Ascending aorta (tissue), 2 donors: ENCODE data around the gene SYNC. TPM values are rescaled to one million over a fixed set of nuclear protein-coding genes. Genes with fewer than 3 reads are reported as not detected.

ENCODE experiments used
- DNase-seq, 2 donors: peaks; one replicate each; pipeline ENCODE4 v3.0.0-alpha.2; 2019; ENCODE audit warnings: low spot score in 2 of 2
- H3K27ac ChIP-seq, 2 donors: fragments of 200-600 bp; sonication (generic); one replicate each; pipeline ENCODE4 v1.5.1; 2016 to 2017; ENCODE audit warnings: mild to moderate bottlenecking in 1 of 2
- H3K27me3 ChIP-seq: fragments of 200-600 bp; sonication (generic); one replicate; pipeline ENCODE4 v1.5.1; 2017
- H3K36me3 ChIP-seq, 2 donors: fragments of 200-600 bp; sonication (generic); one replicate each; pipeline ENCODE4 v1.5.1; 2016
- H3K4me1 ChIP-seq, 2 donors: fragments of 200-600 bp; sonication (generic); one replicate each; pipeline ENCODE4 v1.5.1; 2016 to 2017; ENCODE audit warnings: mild to moderate bottlenecking in 1 of 2
- H3K4me3 ChIP-seq, 2 donors: fragments of 200-600 bp; sonication (generic); one replicate each; pipeline ENCODE4 v1.5.1; 2016 to 2017; ENCODE audit warnings: mild to moderate bottlenecking in 1 of 2
- H3K9me3 ChIP-seq, 2 donors: fragments of 200-600 bp; sonication (generic); one replicate each; pipeline ENCODE4 v1.5.1; 2016
- intact Hi-C: fragments of 100-400 bp; cut with DNase I; formaldehyde crosslinking; loops from one replicate; pipeline ENCODE4 v1.15.1; 2023
- total RNA-seq: library from RNA; depleted of rRNA; stranded (reverse); fragments of >200 nt; gene quantifications from one replicate; pipeline ENCODE4 v1.1.0, GENCODE V29; 2016
- TF ChIP-seq, protein P1 (sequence below), 3 experiments: fragments of 200-600 bp in 2 of 3; fragments of 450-650 bp in 1 of 3; sonication (generic) in 2 of 3; IDR thresholded peaks; one replicate each; pipeline ENCODE4 v1.5.1; 2016 to 2019; ENCODE audit warnings: antibody characterized with exemption in 3 of 3, mild to moderate bottlenecking in 1 of 3, moderate library complexity in 1 of 3

SYNC gene
- total RNA-seq, 1 donor from 2014 or later = 87.3 TPM

GRCh38 chr1:32719681-32720275, 17.2 kb upstream of the SYNC start:
- TF ChIP-seq, protein P1, sequence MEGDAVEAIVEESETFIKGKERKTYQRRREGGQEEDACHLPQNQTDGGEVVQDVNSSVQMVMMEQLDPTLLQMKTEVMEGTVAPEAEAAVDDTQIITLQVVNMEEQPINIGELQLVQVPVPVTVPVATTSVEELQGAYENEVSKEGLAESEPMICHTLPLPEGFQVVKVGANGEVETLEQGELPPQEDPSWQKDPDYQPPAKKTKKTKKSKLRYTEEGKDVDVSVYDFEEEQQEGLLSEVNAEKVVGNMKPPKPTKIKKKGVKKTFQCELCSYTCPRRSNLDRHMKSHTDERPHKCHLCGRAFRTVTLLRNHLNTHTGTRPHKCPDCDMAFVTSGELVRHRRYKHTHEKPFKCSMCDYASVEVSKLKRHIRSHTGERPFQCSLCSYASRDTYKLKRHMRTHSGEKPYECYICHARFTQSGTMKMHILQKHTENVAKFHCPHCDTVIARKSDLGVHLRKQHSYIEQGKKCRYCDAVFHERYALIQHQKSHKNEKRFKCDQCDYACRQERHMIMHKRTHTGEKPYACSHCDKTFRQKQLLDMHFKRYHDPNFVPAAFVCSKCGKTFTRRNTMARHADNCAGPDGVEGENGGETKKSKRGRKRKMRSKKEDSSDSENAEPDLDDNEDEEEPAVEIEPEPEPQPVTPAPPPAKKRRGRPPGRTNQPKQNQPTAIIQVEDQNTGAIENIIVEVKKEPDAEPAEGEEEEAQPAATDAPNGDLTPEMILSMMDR (IDR thresholded peaks at IDR 0.05) = no peak
- no peaks in the 10 kb centered on the region for H3K4me1 ChIP-seq
- H3K9me3 ChIP-seq = no peaks in the 10 kb centered on the region
- no peak overlapping the region for H3K4me3 ChIP-seq
- H3K36me3 ChIP-seq = no peaks in the 10 kb centered on the region
- no peak overlapping the region for H3K27ac ChIP-seq
- intact Hi-C loops = loop anchor here (10.0 kb wide), 1 partner anchor 365 kb away; the partner anchor contains the start of gene AZIN2
- H3K27me3 ChIP-seq = no peaks in the 10 kb centered on the region
- no peak for DNase-seq

DNA sequence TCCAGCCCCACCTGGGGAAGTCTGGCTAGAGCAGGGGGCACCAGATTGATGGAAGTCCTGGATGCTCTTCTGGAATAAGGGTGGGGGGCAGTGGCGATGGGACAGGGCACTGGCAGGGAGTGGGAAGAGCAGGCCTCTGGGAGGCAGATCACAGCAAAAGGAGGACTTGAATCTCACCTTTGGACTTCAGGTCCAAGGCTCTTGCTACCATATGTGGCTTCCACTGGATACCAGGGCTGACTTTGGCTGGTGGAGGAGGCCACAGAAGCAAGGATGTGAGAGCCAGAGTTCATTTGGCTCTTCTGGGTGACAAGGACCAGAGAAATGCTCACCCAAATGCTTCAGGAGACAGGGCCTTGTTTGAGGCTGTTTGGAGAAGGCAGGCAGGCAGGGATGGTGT, 16.0 kb upstream of the SYNC start:
- H3K9me3 ChIP-seq = no peaks in the 10 kb centered on the region
- intact Hi-C loops = loop anchor here (10.0 kb wide), 1 partner anchor 366 kb away; the partner anchor contains the start of gene AZIN2
- H3K36me3 ChIP-seq = no peaks in the 10 kb centered on the region
- H3K4me3 ChIP-seq = no peak overlapping the region
- no peaks in the 10 kb centered on the region for H3K27me3 ChIP-seq
- no peak overlapping the region for H3K27ac ChIP-seq
- TF ChIP-seq, protein P1 (IDR thresholded peaks at IDR 0.05) = no peak
- H3K4me1 ChIP-seq = no peaks in the 10 kb centered on the region
- DNase-seq = no peak

- H3K27ac ChIP-seq = no peak overlapping the region
- H3K4me1 ChIP-seq = no peaks in the 10 kb centered on the region
- H3K27me3 ChIP-seq = no peaks in the 10 kb centered on the region
- H3K9me3 ChIP-seq = no peaks in the 10 kb centered on the region
- no peak overlapping the region for H3K4me3 ChIP-seq
- H3K36me3 ChIP-seq = no peaks in the 10 kb centered on the region
- TF ChIP-seq, protein P1 (IDR thresholded peaks at IDR 0.05) = no peak
- intact Hi-C loops = loop anchor here (10.0 kb wide), 1 partner anchor 367 kb away; the partner anchor contains the start of gene AZIN2
- no peak for DNase-seq
Observed at GRCh38 chr1:32718036-32718435, 15.5 kb upstream of the SYNC start.

GRCh38 chr1:32717503-32717902, 14.9 kb upstream of the SYNC start:
- Histone ChIP-seq H3K9me3 (no peaks in the 10 kb centered on the region), H3K36me3 (no peaks in the 10 kb centered on the region), H3K27ac (no peak overlapping the region), H3K4me3 (no peak overlapping the region), H3K27me3 (no peaks in the 10 kb centered on the region), H3K4me1 (no peaks in the 10 kb centered on the region)
- TF ChIP-seq, protein P1 (IDR thresholded peaks at IDR 0.05) = no peak
- DNase-seq = no peak
- intact Hi-C loops = loop anchor here (10.0 kb wide), 1 partner anchor 367 kb away; the partner anchor contains the start of gene AZIN2

GRCh38 chr1:32716312-32717148, 14.0 kb upstream of the SYNC start:
- Histone ChIP-seq H3K4me3 (no peak overlapping the region), H3K36me3 (no peaks in the 10 kb centered on the region), H3K27me3 (no peaks in the 10 kb centered on the region), H3K27ac (no peak overlapping the region), H3K9me3 (no peaks in the 10 kb centered on the region), H3K4me1 (no peaks in the 10 kb centered on the region)
- TF ChIP-seq, protein P1 (IDR thresholded peaks at IDR 0.05) = no peak
- intact Hi-C loops = loop anchor here (10.0 kb wide), 1 partner anchor 368 kb away; the partner anchor contains the start of gene AZIN2
- DNase-seq = no peak
